ENCODE measurements around the gene GALNT5. TPM values are rescaled to one million over a fixed set of nuclear protein-coding genes. Genes with fewer than 3 reads are reported as not detected.

GALNT5 gene
- polyA plus RNA-seq, 3 donors, result not detected

GRCh38 chr2:157269060-157269459, 11.6 kb downstream of the GALNT5 start:
- no peaks in the 10 kb centered on the region for H3K36me3 ChIP-seq (replicated peaks in 1 of 2; ENCODE audit: control insufficient read depth in 1 of 2, insufficient read depth in 2 of 2, low read length in 2 of 2)
- H3K9me3 ChIP-seq (replicated peaks in 1 of 2; ENCODE audit: control insufficient read depth in 1 of 2, insufficient read depth in 1 of 2, low read length in 2 of 2), result no peaks in the 10 kb centered on the region
- no peak overlapping the region for H3K27ac ChIP-seq (ENCODE audit: low read depth in 1 of 2, low read length in 2 of 2)
- H3K27ac Mint-ChIP-seq, result no peak overlapping the region
- no peaks in the 10 kb centered on the region for H3K27me3 ChIP-seq (ENCODE audit: control insufficient read depth in 2 of 2, insufficient read depth in 2 of 2, low read length in 2 of 2)
- no peak overlapping the region for H3K9ac ChIP-seq (ENCODE audit: insufficient read depth, low read length, poor library complexity, severe bottlenecking)
- H3K4me1 Mint-ChIP-seq, result peaks cover 3% of the 10 kb centered on the region
- no peak overlapping the region for H3K4me2 ChIP-seq (replicated peaks; ENCODE audit: extremely low read depth, low read length, poor library complexity, severe bottlenecking)
- DNase-seq, result no peak
- H3K9me3 Mint-ChIP-seq, result peaks cover 0 to 2% (median 0%) of the 10 kb centered on the region in 7 donors
- WGBS (ENCODE audit: insufficient coverage), result no CpG with 5 or more reads among the region's 2 CpGs
- intact Hi-C loops (cut with micrococcal nuclease), result no loop called here
- H4K20me1 ChIP-seq (ENCODE audit: insufficient read depth, low read length), result no peaks in the 10 kb centered on the region
- TF ChIP-seq CTCF (IDR thresholded peaks at IDR 0.05), result no peak
- no peaks in the 10 kb centered on the region for H3K4me1 ChIP-seq (ENCODE audit: control insufficient read depth in 1 of 2, insufficient read depth in 2 of 2, low read length in 2 of 2)
- no peak overlapping the region for H2AFZ ChIP-seq (ENCODE audit: insufficient read depth, low read depth, low read length, poor library complexity, severe bottlenecking)
- H3K4me3 Mint-ChIP-seq, result no peak overlapping the region
- H3K4me3 ChIP-seq (replicated peaks in 1 of 3; ENCODE audit: low read depth in 2 of 3, low read length in 3 of 3), result no peak overlapping the region
- H3K27me3 Mint-ChIP-seq (ENCODE audit: low read depth in 3 of 3), result peaks cover 0 to 2% (median 0%) of the 10 kb centered on the region in 3 donors
- no peaks in the 10 kb centered on the region for H3K36me3 Mint-ChIP-seq
- no peaks in the 10 kb centered on the region for H3K79me2 ChIP-seq (ENCODE audit: insufficient read depth, low read length)

- no peak overlapping the region for H3K4me3 Mint-ChIP-seq
- no peaks in the 10 kb centered on the region for H3K79me2 ChIP-seq (ENCODE audit: insufficient read depth, low read length)
- no peaks in the 10 kb centered on the region for H3K4me1 ChIP-seq (ENCODE audit: control insufficient read depth in 1 of 2, insufficient read depth in 2 of 2, low read length in 2 of 2)
- no peak overlapping the region for H3K4me2 ChIP-seq (replicated peaks; ENCODE audit: extremely low read depth, low read length, poor library complexity, severe bottlenecking)
- H3K9me3 Mint-ChIP-seq, result peaks cover 0 to 5% (median 0%) of the 10 kb centered on the region in 7 donors
- H4K20me1 ChIP-seq (ENCODE audit: insufficient read depth, low read length), result no peaks in the 10 kb centered on the region
- no peak overlapping the region for H3K27ac ChIP-seq (ENCODE audit: low read depth in 1 of 2, low read length in 2 of 2)
- H2AFZ ChIP-seq (ENCODE audit: insufficient read depth, low read depth, low read length, poor library complexity, severe bottlenecking), result no peak overlapping the region
- intact Hi-C loops (cut with micrococcal nuclease), result no loop called here
- WGBS (ENCODE audit: insufficient coverage), result 20% methylated on average over 2 of the region's 2 CpGs
- H3K36me3 ChIP-seq (replicated peaks in 1 of 2; ENCODE audit: control insufficient read depth in 1 of 2, insufficient read depth in 2 of 2, low read length in 2 of 2), result no peaks in the 10 kb centered on the region
- no peaks in the 10 kb centered on the region for H3K9me3 ChIP-seq (replicated peaks in 1 of 2; ENCODE audit: control insufficient read depth in 1 of 2, insufficient read depth in 1 of 2, low read length in 2 of 2)
- peaks cover 0 to 2% (median 0%) of the 10 kb centered on the region in 3 donors for H3K27me3 Mint-ChIP-seq (ENCODE audit: low read depth in 3 of 3)
- H3K36me3 Mint-ChIP-seq, result no peaks in the 10 kb centered on the region
- H3K27ac Mint-ChIP-seq, result no peak overlapping the region
- TF ChIP-seq CTCF (IDR thresholded peaks at IDR 0.05), result no peak
- H3K4me3 ChIP-seq (replicated peaks in 1 of 3; ENCODE audit: low read depth in 2 of 3, low read length in 3 of 3), result no peak overlapping the region
- DNase-seq, result peak in 2 of 3 donors; percentile 6 to 12
- H3K27me3 ChIP-seq (ENCODE audit: control insufficient read depth in 2 of 2, insufficient read depth in 2 of 2, low read length in 2 of 2), result no peaks in the 10 kb centered on the region
- H3K9ac ChIP-seq (ENCODE audit: insufficient read depth, low read length, poor library complexity, severe bottlenecking), result no peak overlapping the region
- H3K4me1 Mint-ChIP-seq, result peaks cover 3% of the 10 kb centered on the region
These were observed 12.4 kb downstream of the GALNT5 start for GRCh38 chr2:157269922-157270321.
